ENCODE data around the gene PRDM4.

The PRDM4 gene, protein sequence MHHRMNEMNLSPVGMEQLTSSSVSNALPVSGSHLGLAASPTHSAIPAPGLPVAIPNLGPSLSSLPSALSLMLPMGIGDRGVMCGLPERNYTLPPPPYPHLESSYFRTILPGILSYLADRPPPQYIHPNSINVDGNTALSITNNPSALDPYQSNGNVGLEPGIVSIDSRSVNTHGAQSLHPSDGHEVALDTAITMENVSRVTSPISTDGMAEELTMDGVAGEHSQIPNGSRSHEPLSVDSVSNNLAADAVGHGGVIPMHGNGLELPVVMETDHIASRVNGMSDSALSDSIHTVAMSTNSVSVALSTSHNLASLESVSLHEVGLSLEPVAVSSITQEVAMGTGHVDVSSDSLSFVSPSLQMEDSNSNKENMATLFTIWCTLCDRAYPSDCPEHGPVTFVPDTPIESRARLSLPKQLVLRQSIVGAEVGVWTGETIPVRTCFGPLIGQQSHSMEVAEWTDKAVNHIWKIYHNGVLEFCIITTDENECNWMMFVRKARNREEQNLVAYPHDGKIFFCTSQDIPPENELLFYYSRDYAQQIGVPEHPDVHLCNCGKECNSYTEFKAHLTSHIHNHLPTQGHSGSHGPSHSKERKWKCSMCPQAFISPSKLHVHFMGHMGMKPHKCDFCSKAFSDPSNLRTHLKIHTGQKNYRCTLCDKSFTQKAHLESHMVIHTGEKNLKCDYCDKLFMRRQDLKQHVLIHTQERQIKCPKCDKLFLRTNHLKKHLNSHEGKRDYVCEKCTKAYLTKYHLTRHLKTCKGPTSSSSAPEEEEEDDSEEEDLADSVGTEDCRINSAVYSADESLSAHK

DNA sequence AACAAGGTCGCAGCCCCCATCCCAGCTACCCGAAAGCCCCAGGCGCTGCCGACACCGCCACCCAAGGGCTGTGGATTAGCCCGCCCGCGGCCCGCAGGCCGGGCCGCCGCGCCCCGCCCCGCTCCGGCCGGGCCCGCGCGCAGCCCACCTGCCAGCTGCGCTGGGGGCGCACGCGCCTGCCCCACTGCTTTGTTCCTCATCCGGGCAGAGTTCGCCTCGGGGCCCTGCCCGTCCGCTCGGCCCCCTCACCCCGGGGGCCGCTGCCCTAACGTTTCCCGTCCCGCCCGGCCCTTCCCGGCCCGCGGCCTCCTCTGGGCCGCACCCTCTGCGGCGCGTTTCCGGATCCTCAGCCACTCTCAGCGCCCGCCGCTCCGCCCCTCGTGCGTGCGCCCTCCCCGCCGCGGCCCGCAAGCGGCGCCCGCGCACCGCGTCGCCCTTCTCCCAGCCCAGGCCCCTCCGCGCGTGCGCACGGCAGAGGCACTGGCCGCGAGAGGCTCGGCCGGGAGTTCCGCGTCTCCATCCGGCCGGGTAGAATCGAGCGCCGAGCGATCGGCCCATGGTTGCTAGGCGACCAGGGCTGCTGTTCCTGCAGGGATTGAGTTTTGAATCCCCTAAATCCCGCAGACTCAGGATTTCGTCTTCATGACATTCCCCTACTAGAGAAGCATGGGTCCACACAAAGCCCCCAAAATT lies at the start of gene PRDM4:
Gene PRDM4 (minus strand): TSS at position 329 of the 693 bp plus-strand sequence. CDS start 622 bp downstream, outside the sequence.
- peak; percentile 91 for DNase-seq

DNA sequence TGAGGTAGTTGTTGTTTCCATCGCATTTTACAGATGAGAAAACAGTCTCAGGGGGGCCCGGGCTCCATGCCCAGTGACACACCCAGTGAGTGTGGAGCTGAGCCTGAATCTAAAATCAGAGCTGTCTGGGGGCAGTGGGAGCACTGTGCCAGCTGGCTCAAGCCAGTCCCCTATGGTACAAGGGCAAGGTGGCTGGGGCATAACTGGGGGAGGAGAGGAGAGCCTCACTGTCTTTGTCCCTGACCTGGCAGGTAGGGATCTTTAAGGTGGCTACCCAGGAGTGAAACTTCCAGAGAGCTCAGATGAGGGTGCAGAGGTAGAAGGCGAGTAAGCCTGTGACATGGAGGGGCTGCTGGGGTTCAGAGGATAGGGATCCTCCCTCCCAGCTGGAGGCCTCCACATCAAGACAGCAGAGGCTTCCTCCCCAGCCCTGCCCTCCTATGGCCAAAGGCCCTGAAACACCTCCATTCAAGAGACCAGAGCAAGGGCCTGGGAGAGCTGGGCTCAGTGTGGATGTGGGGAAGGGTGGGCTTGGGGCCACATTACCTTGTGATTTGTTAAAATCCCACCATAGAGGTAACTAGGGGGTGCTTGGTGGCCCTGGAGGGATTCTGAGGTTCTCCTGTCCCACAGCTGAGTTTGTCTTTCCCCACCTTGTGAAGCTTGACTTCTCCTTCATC lies 46.7 kb upstream of the PRDM4 start:
- no peaks in the 10 kb centered on the region for H3K4me1 Mint-ChIP-seq
- H3K36me3 Mint-ChIP-seq = no peaks in the 10 kb centered on the region
- DNase-seq = no peak
- H3K27me3 Mint-ChIP-seq = peaks cover 9% of the 10 kb centered on the region
- no peaks in the 10 kb centered on the region for H3K9me3 Mint-ChIP-seq
- CTCF ChIA-PET = no interaction called here
- no peak overlapping the region for H3K4me3 Mint-ChIP-seq
- no peak overlapping the region for H3K27ac Mint-ChIP-seq

More for the DNA sequence above, at the start of gene PRDM4:
- Mint-ChIP-seq H3K27me3 (peaks cover 17% of the 10 kb centered on the region), H3K27ac (peak within 1 kb of the TSS; percentile 90), H3K4me1 (peaks cover 31% of the 10 kb centered on the region), H3K9me3 (no peaks in the 10 kb centered on the region), H3K4me3 (peak within 1 kb of the TSS; percentile 92), H3K36me3 (peaks cover 16% of the 10 kb centered on the region)
- CTCF ChIA-PET = no interaction called here

DNA sequence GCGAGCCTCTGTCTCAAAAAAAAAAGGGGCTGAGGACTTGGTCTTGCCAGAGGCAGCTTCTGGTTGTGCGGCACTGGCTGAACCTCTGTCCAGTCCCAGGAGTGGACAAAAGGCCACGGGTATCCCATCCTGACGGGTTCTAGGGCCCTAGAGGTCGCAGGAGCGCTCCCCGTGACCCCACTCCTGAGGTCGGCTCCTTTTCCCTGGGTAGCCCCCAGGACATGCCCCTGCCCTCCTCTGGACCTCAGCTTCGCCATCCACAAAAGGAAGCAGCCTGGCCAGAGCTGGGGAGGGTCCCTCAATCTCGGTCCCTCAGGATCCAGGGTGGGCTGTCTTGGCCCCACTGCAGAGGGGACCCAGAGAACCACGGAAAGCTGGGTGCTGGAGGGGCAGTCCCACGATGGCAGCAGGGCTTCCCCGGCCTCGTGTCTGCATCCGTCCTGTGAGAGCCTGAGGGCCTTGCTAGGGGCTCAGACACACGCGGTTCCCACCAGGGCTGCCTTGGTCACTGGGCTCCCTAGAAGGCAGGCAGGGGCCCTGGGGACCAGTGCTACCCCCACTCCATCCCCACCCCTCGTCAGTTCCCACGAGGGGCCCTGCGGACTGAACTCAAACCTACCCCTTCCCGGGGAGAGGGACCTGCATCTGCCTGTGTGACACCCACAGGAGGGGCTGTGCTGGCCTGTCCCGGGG lies 44.7 kb upstream of the PRDM4 start:
- no peaks in the 10 kb centered on the region for H3K9me3 Mint-ChIP-seq
- no peaks in the 10 kb centered on the region for H3K36me3 Mint-ChIP-seq
- H3K27ac Mint-ChIP-seq = no peak overlapping the region
- DNase-seq = no peak
- H3K4me3 Mint-ChIP-seq = no peak overlapping the region
- peaks cover 7% of the 10 kb centered on the region for H3K27me3 Mint-ChIP-seq
- H3K4me1 Mint-ChIP-seq = no peaks in the 10 kb centered on the region
- CTCF ChIA-PET = no interaction called here

DNA sequence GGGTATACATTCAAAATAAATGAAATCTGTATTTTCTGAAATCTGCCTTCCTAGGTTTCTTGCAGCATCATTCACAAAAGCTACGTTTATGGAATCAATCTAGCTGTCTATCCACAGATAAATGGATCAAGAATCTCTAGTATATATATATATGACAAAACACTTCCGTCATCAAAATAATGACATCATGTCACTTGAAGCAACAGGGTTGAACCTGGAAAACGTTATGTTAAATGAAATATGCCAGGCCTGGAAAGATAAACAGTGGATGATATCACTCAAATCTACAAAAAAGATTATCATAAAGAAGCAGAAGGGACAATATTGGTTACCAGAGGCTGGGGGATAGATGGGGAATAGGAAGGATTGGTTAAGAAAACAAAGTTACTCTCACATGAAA lies 42.2 kb upstream of the PRDM4 start:
- no peaks in the 10 kb centered on the region for H3K9me3 Mint-ChIP-seq
- no peaks in the 10 kb centered on the region for H3K4me1 Mint-ChIP-seq
- peaks cover 3% of the 10 kb centered on the region for H3K27me3 Mint-ChIP-seq
- DNase-seq = no peak
- CTCF ChIA-PET = no interaction called here
- no peak overlapping the region for H3K4me3 Mint-ChIP-seq
- H3K36me3 Mint-ChIP-seq = no peaks in the 10 kb centered on the region
- H3K27ac Mint-ChIP-seq = no peak overlapping the region

DNA sequence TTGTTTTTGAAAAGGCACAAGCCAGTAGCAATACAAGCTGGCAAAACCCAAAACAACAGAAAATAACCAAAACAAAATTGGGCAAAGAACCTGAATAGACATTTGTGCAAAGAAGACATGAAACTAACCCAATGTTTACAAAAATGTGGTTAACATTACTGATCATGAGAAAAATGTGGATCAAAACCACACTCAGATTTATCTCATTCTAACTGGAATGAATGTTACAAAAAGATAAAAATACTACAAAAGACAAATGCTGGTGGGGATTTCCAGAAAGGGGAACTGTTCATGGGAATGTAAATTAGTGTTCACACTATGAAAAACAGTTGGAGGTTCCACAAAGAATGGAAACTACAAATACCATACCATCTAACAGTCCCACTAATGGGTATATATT lies 40.2 kb upstream of the PRDM4 start:
- no peak for DNase-seq
- Mint-ChIP-seq H3K9me3 (no peaks in the 10 kb centered on the region), H3K27ac (no peak overlapping the region), H3K36me3 (no peaks in the 10 kb centered on the region), H3K4me1 (no peaks in the 10 kb centered on the region), H3K4me3 (no peak overlapping the region), H3K27me3 (peaks cover 2% of the 10 kb centered on the region)
- CTCF ChIA-PET = no interaction called here

DNA sequence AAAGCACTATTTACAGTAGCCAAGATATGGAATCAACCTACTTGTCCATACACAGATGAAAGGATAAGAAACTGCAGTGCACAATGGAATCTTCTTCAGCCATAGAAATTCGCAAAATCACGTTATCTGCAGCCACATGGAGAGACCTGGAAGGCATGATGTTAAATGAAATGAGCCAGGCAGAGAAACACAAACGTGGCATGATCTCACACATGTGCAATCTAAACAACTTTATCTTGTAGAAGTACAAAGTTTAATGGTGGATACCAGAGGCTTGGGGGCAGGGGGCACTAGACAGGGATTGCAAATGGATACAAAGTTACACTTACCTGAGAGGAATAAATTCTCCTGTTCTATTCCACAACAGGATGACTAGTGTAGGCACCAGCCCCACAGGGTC lies 37.6 kb upstream of the PRDM4 start:
- CTCF ChIA-PET = no interaction called here
- DNase-seq = no peak
- Mint-ChIP-seq H3K27ac (no peak overlapping the region), H3K4me1 (no peaks in the 10 kb centered on the region), H3K4me3 (no peak overlapping the region), H3K9me3 (no peaks in the 10 kb centered on the region), H3K27me3 (peaks cover 6% of the 10 kb centered on the region), H3K36me3 (no peaks in the 10 kb centered on the region)

DNA sequence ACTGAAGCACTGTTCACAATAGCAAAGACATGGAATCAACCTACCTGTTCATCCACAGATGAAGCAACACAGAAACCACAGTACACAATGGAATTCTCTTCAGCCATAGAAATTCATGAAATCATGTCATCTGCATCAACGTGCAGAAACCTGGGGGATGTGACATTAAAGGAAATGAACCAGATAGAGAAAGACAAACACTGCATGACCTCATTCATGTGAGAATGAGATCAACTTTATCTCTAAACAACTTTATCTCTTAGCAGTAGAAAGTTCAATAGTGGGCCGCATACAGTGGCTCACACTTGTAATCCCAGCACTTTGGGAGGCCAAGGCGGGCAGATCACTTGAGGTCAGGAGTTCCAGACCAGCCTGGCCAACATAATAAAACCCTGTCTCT lies 33.5 kb upstream of the PRDM4 start:
- Mint-ChIP-seq H3K36me3 (no peaks in the 10 kb centered on the region), H3K4me1 (no peaks in the 10 kb centered on the region), H3K4me3 (no peak overlapping the region), H3K27me3 (peaks cover 15% of the 10 kb centered on the region), H3K27ac (no peak overlapping the region), H3K9me3 (peaks cover 4% of the 10 kb centered on the region)
- no peak for DNase-seq
- CTCF ChIA-PET = no interaction called here

DNA sequence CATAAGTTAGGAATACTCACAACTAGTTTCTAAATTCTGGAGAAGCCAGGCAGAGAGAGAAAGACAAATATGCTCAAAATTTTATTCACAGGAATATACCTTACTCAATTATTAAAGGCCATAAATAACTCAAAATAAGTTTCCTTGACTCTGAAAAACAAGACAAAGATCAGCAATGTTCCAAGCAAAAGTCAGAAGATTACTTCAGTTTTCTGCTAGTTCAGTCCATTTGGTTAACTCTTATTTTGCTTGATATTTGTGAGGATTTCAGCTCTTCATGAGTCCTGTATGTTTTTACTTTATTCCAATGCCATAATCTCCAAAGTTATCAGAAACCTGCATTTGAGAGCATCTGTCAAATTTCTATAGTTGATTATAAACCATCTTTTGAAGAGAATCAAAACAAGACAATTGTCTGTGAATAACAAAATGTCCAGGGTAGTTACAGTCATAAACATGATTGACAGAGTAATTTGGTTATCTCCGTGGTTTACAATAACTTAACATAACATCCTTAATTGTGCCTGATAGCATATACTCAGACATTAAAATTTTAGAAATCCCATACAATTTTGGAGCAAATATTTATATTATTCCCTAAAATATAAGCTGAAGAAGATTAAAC lies 30.6 kb upstream of the PRDM4 start:
- Mint-ChIP-seq H3K27me3 (peaks cover 25% of the 10 kb centered on the region), H3K36me3 (no peaks in the 10 kb centered on the region), H3K4me1 (no peaks in the 10 kb centered on the region), H3K27ac (no peak overlapping the region), H3K4me3 (no peak overlapping the region), H3K9me3 (peaks cover 4% of the 10 kb centered on the region)
- DNase-seq = no peak
- CTCF ChIA-PET = no interaction called here

DNA sequence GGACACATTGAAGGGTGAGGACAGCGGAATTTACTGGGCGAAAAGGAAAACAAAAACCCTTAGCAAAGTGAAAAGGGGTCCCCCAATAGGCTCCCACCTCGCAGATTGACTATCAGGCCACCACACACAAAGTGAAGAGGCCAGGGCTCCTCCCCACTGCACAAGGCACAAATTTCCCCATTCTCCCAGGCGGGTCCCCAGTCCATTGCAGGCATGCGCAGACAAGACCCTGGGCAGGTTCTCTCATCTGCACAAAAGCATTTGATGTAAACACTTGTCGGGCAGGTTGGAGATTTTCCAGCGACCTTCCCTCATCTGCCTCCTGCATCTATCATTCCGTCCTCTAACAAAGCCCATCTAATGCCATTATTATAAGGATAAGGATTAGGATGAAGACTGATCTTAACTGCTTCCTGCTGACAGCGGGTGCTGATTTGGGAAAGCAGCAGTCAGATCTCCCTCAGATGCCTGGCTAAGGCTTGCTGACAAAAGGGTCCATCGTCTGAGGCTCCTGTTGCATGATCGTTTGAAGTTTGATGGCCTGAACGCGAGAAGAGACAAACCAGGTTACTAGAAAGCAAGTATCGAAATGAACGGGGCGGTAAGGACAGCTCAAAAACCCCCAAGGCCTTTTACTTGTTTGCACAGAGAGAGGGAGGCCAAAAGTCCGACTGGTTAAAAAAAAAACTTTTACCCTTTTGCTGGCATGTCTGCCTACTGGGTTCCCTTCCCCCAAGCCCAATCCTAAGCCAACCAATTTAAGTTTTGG lies 27.9 kb upstream of the PRDM4 start:
- H3K4me1 Mint-ChIP-seq = no peaks in the 10 kb centered on the region
- peaks cover 26% of the 10 kb centered on the region for H3K27me3 Mint-ChIP-seq
- no peak overlapping the region for H3K4me3 Mint-ChIP-seq
- no peak overlapping the region for H3K27ac Mint-ChIP-seq
- CTCF ChIA-PET = no interaction called here
- DNase-seq = no peak
- H3K9me3 Mint-ChIP-seq = peaks cover 4% of the 10 kb centered on the region
- H3K36me3 Mint-ChIP-seq = no peaks in the 10 kb centered on the region

DNA sequence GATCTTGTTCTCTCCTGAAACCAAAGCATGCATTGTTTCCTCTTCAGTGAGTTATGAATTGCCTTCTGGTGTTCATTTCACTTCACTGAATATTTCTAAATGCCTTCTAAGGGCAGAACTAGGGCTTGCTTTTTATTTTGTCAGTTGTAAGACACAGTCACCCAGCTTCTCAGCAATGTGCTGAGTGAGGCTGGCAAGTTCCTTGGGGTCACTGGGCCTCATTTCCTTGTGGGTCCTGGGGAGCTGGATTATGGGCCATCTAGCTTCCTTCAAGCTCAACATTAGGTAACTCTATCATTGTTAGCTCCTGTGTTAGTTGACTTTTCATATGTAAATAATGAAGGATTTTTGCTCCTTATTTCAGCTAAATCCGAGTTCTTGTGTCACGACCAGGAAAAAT lies 27.3 kb upstream of the PRDM4 start:
- Mint-ChIP-seq H3K9me3 (peaks cover 4% of the 10 kb centered on the region), H3K4me3 (no peak overlapping the region), H3K27ac (no peak overlapping the region), H3K4me1 (no peaks in the 10 kb centered on the region), H3K27me3 (peaks cover 31% of the 10 kb centered on the region), H3K36me3 (no peaks in the 10 kb centered on the region)
- no peak for DNase-seq
- CTCF ChIA-PET = no interaction called here

DNA sequence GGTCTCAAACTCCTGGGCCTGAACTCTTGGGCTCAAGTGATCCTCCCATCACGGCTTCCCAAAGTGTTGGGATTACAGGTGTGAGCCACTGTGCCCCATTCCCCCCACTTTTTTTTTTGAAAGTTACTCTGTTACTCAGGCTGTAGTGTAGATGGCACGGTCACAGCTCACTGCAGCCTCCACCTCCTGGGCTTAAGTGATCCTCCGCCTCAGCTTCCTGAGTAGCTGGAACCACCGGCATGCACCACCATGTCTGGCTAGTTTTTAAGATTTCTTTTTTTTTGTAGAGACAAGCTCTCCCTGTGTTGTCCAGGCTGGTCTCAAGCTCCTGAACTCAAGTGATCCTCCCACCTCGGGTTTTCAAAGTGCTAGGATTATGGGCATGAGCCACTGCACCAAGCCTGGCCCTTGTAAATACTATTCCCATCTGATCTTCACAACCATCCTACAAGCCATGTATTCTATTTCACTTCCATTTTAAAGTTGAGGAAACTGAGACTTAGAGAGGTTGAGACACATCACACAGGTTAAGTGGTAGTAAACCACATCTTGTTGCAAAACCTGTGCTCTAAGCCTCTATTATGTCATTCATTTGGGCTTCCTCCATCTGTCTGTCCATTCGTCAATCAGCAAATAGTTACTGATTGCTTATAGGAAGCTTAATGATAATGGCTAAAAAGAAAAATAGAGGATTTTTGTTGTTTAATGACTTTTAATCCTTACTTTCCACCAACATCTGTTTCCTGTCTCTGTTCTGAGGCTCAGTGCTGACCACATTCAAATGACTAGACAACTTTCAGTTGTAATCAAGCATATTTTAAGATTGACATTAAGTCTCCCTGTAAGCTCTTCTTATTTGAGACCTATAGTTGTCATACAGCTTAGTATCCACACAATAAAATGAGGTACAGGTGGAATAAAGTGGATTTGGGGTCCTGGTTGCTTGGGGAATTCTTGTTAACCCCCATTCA lies 22.8 kb upstream of the PRDM4 start:
- no peak overlapping the region for H3K4me3 Mint-ChIP-seq
- H3K36me3 Mint-ChIP-seq = no peaks in the 10 kb centered on the region
- CTCF ChIA-PET = no interaction called here
- no peaks in the 10 kb centered on the region for H3K4me1 Mint-ChIP-seq
- H3K27ac Mint-ChIP-seq = no peak overlapping the region
- peaks cover 37% of the 10 kb centered on the region for H3K27me3 Mint-ChIP-seq
- DNase-seq = no peak
- H3K9me3 Mint-ChIP-seq = no peaks in the 10 kb centered on the region

DNA sequence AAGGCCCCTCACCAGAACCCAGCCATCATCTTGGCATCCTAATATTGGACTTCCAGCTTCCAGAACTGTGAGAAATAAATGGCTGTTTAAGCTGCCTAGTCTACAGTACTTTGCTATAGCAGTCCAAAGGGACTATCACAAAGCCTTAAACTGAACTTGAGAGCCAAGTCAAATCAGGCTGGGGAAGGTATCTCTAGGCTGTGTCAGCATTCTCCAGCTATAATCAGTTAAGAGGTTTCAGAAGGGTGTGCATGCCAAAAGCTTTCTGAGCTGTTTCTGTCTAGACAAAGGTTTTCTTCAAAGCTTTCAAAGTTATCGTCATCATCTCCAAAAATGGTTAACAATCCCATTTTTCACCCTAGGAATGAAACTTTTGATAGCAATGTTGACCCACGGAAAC lies 21.1 kb upstream of the PRDM4 start:
- Mint-ChIP-seq H3K4me1 (no peaks in the 10 kb centered on the region), H3K36me3 (no peaks in the 10 kb centered on the region), H3K9me3 (no peaks in the 10 kb centered on the region), H3K4me3 (no peak overlapping the region), H3K27ac (no peak overlapping the region), H3K27me3 (peaks cover 49% of the 10 kb centered on the region)
- CTCF ChIA-PET = interaction anchor here (0.8 kb wide), 1 partner anchor 14 kb away, joined by 4 read pairs; no protein-coding TSS in a partner anchor
- no peak for DNase-seq

All from activated naive CD4-positive, alpha-beta T cell treated with anti-CD3 and anti-CD28 coated beads, Interleukin-2, amount 10 ng/mL, durations not matched to agents 7 days and 5 days (primary cell).